Measurements from ENCODE around the gene SAFB2. TPM values are rescaled to one million over a fixed set of nuclear protein-coding genes. Genes with fewer than 3 reads are reported as not detected.

SAFB2 gene
- total RNA-seq, 4 donors from 2014 or later, result 58.1 to 99.8 (median 93.1) TPM

- no peaks in the 10 kb centered on the region for H3K27me3 ChIP-seq
- 81 to 82% methylated on average over 3 of the region's 3 CpGs for WGBS, 2 donors
- peaks cover 1 to 46% (median 13%) of the 10 kb centered on the region in 3 donors for H3K36me3 ChIP-seq
- H3K4me3 ChIP-seq, result peak overlapping the region in 1 of 4 donors; percentile 66
- H3K27ac ChIP-seq, result peak overlapping the region in 2 of 4 donors; percentile 94 to 97
- H3K9me3 ChIP-seq, result no peaks in the 10 kb centered on the region
- no peak for DNase-seq (ENCODE audit: low spot score in 2 of 2)
- TF ChIP-seq POLR2A (IDR thresholded peaks at IDR 0.05), result no peak
- no peak for TF ChIP-seq EP300 (IDR thresholded peaks at IDR 0.05)
- TF ChIP-seq CTCF (IDR thresholded peaks at IDR 0.05), result no peak
- H3K4me1 ChIP-seq, result peaks cover 3 to 52% (median 34%) of the 10 kb centered on the region in 4 donors
Observed at GRCh38 chr19:5619946-5620345, 2.6 kb downstream of the SAFB2 start.

- Histone ChIP-seq H3K27ac (no peak overlapping the region), H3K36me3 (peaks cover 9 to 60% (median 27%) of the 10 kb centered on the region in 3 donors), H3K4me1 (peaks cover 3 to 43% (median 26%) of the 10 kb centered on the region in 4 donors), H3K4me3 (no peak overlapping the region), H3K9me3 (no peaks in the 10 kb centered on the region), H3K27me3 (no peaks in the 10 kb centered on the region)
- no peak for DNase-seq (ENCODE audit: low spot score in 2 of 2)
- WGBS, 2 donors, result 95 to 98% methylated on average over 9 of the region's 9 CpGs
- TF ChIP-seq EP300 (IDR thresholded peaks at IDR 0.05), result no peak
- TF ChIP-seq POLR2A (IDR thresholded peaks at IDR 0.05), result no peak
- TF ChIP-seq CTCF (IDR thresholded peaks at IDR 0.05), result no peak
Observed at GRCh38 chr19:5618591-5618990, 4.0 kb downstream of the SAFB2 start.

- no peaks in the 10 kb centered on the region for H3K27me3 ChIP-seq
- 58 to 59% methylated on average over 1 of the region's 1 CpG for WGBS, 2 donors
- peaks cover 3 to 43% (median 26%) of the 10 kb centered on the region in 4 donors for H3K4me1 ChIP-seq
- no peaks in the 10 kb centered on the region for H3K9me3 ChIP-seq
- H3K4me3 ChIP-seq, result no peak overlapping the region
- H3K27ac ChIP-seq, result no peak overlapping the region
- peaks cover 17 to 75% (median 38%) of the 10 kb centered on the region in 3 donors for H3K36me3 ChIP-seq
- TF ChIP-seq EP300 (IDR thresholded peaks at IDR 0.05) (no peak), POLR2A (IDR thresholded peaks at IDR 0.05) (no peak), CTCF (IDR thresholded peaks at IDR 0.05) (no peak)
- no peak for DNase-seq (ENCODE audit: low spot score in 2 of 2)
Observed at GRCh38 chr19:5617080-5617479, 5.5 kb downstream of the SAFB2 start.

- Histone ChIP-seq H3K4me3 (no peak overlapping the region), H3K36me3 (peaks cover 17 to 81% (median 38%) of the 10 kb centered on the region in 3 donors), H3K9me3 (no peaks in the 10 kb centered on the region), H3K4me1 (peaks cover 3 to 38% (median 21%) of the 10 kb centered on the region in 4 donors), H3K27ac (no peak overlapping the region), H3K27me3 (no peaks in the 10 kb centered on the region)
- 86 to 91% methylated on average over 17 of the region's 17 CpGs for WGBS, 2 donors
- TF ChIP-seq CTCF (IDR thresholded peaks at IDR 0.05) (no peak), POLR2A (IDR thresholded peaks at IDR 0.05) (no peak), EP300 (IDR thresholded peaks at IDR 0.05) (no peak)
- no peak for DNase-seq (ENCODE audit: low spot score in 2 of 2)
Observed at GRCh38 chr19:5615756-5616327, 6.7 kb downstream of the SAFB2 start.

Data from tibial nerve (tissue), 4 donors.